G401.6 (cell line): Measurements from ENCODE around the gene ZNF433.

Experiments
- FAIRE-seq: peaks from 2 replicates; lab custom pipeline; 2012; peaks lifted over from hg19 to GRCh38; lab: Jason Lieb, UNC

Gene ZNF433

DNA sequence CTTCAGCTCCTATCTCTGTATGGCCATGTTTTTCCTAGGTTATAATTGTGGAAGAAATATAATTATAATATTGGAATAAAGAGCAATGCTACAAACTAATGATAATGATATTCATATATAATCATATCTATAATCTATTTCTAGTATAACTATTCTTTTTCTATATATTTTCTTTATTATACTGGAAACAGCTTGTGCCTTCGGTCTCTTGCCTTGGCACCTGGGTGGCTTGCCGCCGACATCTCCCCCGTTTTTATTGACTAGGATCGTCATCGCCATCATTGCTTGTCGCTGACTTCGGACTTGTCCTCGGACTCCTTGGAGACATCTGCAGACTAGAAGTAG lies 46.4 kb downstream of the ZNF433 start:
- FAIRE-seq, result no peak

DNA sequence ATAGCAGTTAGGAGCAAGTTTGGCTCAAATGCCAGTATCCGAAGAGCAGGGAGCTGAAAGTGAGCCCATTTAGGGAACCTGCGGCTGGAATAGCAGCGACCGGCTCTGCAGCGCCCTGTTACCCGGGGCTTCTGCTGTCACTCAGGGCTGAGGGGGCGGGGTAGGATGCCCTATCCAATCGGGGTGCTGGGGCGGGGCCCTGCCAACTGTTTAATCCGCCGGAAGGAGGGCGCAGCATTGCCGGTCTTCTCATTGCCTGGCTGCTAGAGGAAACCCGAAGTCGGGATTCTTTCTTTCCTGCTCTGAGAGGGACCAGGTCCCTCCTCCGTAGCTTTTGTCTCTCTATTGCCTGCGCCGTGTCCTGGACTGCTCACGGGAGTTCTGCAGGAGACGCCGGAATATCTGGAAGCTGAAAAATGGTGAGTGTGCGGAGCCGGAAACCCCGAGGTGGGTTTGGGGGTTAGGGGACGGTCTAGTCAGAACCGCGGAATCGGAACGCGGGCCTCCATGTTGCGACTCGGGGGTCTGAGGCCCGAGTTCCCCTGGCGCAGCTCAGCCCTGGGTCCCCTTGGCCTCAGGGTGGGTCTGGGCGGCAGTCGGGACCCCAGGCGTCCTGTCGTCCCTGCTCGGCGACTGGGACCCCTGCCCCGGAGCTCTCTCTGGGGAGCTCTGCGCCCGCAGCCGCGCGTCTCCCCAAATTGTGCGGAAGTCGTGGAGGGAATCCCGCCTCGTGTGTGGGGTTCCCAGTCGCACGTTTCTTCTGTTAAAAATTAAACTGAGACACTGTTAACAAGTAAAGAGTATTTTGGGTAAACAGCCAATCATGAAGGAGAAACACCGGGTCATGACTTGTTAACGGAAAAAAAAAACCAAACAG lies 47.8 kb downstream of the ZNF433 start:
- peak; percentile 85 for FAIRE-seq

DNA sequence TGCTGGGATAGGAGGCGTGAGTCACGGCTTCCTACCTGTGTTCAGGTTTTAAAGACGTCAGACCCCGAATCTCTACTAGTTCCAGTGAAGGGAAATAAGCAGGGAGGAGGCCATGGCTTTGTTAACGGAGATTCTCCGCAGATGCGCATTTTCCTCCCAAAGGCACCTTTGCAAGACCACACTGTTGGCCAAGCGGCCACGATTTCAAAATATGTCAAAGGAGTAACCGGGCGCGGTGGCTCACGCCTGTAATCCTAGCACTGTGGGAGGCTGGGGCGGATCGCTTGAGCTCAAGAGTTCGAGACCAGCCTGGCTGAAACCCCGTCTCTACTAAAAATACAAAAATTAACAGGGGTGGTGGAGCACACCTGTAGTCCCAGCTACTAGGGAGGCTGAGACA lies 48.7 kb downstream of the ZNF433 start:
- FAIRE-seq, result no peak

DNA sequence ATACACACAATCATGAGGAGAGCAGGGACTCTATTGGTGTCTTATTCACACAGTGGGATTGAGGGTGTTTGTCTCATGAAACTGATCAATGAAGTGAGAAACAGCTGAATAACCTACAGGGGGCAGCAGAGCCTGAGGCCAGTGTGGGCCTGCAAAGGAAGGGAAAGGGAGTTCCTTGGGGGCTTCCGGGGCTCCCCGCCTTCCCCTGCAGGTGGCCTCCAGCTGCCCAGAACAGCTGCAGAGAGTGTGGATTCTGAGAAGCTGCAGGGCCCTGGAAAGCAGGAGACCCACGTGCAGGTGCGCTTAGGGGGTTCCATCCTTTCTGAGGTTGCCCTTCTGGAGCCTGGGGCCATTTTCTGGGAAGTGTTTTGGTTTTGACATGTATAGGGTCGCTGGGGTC lies 50.5 kb downstream of the ZNF433 start:
- no peak for FAIRE-seq

DNA sequence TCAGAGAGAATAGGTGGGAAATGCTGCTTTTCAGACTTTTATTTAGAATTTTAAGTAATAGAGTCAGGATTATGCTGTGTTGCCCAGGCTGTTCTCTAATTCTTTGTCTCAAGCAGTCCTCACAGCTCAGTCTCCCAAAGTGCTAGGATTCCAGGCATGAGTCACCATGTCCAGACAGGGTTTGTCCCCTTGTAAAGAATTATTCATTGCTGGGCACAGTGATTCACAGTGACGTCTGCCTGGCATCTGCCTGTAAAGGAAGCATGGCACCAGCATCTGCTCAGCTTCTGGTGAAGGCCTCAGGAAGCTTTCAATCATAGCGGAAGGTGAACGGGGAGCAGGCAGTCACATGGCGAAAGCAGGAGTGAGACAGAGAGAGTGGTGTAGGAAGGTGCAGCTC lies 53.0 kb downstream of the ZNF433 start:
- FAIRE-seq, result no peak

DNA sequence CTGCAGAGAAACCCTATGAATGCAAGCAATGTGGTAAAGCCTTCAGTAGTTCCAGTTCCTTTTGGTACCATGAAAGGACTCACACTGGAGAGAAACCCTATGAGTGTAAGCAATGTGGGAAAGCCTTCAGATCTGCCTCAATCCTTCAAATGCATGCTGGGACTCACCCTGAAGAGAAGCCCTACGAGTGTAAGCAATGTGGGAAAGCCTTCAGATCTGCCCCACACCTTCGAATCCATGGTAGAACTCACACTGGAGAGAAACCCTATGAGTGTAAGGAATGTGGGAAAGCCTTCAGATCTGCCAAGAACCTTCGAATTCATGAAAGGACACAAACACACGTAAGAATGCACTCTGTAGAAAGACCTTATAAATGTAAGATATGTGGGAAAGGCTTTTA lies 56.0 kb downstream of the ZNF433 start:
- FAIRE-seq, result no peak

DNA sequence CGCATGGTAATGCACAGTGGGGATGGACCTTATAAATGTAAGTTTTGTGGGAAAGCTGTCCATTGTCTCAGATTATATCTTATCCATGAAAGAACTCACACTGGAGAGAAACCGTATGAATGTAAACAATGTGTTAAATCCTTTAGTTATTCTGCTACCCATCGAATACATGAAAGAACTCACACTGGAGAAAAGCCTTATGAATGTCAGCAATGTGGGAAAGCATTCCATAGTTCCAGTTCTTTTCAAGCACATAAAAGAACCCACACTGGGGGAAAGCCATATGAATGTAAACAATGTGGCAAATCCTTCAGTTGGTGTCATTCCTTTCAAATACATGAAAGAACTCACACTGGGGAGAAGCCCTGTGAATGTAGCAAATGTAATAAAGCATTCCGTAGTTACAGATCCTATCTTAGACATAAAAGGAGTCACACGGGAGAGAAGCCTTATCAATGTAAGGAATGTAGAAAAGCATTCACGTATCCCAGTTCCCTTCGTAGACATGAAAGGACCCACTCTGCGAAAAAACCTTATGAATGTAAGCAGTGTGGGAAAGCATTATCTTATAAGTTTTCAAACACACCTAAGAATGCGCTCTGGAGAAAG lies 56.9 kb downstream of the ZNF433 start:
- FAIRE-seq, result no peak

DNA sequence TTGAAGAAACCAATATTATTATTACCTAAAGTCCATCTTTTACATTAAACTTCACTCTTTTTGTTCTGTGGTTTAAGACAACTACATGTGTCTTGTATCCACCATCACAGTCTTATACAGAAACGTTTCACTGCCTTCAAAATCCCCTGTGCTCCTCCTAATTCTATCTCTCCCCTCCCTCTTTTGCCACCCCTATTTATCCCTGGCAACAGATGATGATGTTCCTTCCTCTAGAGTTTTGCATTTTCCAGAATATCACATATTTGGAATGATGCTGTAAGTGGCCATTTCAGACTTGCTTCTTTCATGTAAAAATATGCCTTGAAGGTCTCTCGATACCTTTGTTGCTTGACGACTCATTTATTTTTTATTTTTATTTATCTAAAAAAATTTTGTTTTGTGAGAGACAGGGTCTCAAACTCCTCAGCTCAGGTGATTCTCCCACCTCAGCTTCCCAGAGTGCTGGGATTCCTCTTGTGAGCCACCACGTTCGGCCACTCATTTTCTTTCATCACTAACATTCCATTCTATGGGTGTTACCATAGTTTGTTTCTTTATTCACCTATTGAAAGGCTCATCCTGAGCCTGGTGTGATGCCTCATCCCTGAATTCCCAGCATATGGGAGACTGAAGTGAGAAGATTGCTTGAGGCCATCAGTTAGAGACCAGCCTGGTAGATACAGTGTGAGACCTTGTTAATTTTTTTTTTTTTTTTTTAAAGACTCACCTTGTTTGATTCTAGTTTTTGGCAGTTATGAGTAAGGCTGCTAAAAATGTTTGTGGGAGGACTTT lies 62.3 kb downstream of the ZNF433 start:
- no peak for FAIRE-seq

DNA sequence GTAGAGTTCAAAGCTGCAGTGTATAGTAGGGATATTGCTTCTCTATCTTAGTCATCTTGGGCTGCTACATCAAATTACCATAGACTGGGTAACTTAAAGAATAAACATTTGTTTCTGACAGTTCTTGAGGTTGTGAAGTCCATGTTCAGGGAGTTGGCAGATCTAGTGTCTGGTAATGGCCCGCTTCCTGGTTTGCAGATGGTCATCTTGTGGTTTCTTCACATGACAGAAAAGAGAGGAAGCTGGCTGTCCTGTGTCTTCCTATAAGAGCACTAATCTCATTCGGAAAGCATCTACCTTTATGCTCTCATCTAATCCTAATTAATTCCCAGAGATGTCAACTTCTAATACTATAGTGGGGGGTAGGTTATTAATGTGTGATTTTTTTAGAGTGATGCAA lies 64.4 kb downstream of the ZNF433 start:
- FAIRE-seq, result no peak

DNA sequence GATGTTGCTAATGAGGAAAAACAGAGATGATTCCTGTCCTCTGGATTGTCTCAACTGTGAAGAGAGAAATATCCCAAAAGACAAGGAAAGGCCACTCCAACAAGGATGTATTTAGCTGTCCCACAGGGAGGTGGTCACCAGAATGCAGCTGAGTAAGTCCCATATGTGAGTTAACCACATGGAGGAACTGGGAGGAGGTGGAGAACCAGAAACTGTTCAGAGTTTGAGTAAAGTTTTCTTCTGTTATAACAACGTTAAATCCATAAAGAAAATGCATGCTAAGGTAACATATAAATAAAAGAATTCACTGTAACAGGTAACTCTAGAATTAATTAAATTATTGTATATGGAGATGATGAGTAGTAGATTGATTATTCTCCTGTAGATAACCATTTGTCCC lies 65.3 kb downstream of the ZNF433 start:
- no peak for FAIRE-seq

DNA sequence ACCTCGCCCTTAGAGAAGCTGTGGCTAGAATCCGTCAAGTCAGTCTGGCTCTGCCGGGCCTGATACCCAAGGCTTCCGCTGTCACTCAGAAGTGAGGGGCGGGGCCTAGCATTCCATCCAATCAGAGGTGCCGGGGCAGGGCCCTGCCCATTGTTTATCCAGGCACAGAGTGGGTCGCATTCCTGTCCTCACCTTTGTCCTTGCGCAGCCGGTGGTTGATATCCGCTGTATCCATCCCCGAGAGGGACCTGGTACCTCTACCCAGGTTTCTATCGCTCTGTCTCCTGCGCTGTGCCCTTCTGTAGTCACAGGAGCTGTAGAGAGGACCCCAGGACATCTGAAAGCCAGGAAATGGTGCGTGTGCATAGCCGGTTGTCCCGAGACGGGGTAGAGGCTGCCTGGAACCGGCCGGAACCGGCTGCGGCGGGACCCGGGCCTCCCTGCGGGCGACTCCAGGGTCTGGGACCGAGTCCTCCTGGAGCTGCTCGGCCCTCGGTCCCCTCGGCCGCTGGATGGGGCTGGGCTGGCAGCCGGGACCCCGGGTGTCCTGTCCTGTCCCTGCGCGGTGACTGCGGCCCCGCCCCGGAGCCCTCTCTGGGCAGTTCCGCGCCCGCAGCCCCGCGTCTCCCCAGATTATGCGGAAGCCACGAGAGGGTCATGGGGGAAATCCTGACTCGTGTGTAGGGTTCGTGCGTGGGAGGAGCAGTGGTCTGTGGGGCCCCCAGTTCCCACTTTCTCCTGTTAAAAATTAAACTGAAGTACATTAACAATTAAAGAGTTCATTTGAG lies 70.4 kb downstream of the ZNF433 start, which contains the start of gene ZNF763:
Gene ZNF763, plus strand, starts transcription at position 183 of the 788 bp plus-strand sequence. Its CDS starts 169 bp downstream, at position 352.
- no peak for FAIRE-seq
